Measurements from ENCODE around the gene XXYLT1.

- TF ChIP-seq CTCF (IDR thresholded peaks at IDR 0.05): no peak
- no peak for TF ChIP-seq POLR2AphosphoS2 (conservative IDR thresholded peaks at IDR 0.05; ENCODE audit: low read length)
- no peak for TF ChIP-seq CHD2 (IDR thresholded peaks at IDR 0.05; ENCODE audit: low read length, partially characterized antibody)
- no peak for TF ChIP-seq SMC3 (IDR thresholded peaks at IDR 0.05)
- TF ChIP-seq SREBF2 (IDR thresholded peaks at IDR 0.05): no peak
- no peak for TF ChIP-seq USF2 (IDR thresholded peaks at IDR 0.05)
- TF ChIP-seq MYC (IDR thresholded peaks at IDR 0.05; ENCODE audit: borderline replicate concordance, low read length): no peak
- no peak for TF ChIP-seq RCOR1 (IDR thresholded peaks at IDR 0.05; ENCODE audit: low read depth, low read length)
- no peak for TF ChIP-seq EP300 (IDR thresholded peaks at IDR 0.05)
- TF ChIP-seq TP53 (CRISPR knock-in tag; IDR thresholded peaks at IDR 0.05): no peak
- TF ChIP-seq, protein P1, sequence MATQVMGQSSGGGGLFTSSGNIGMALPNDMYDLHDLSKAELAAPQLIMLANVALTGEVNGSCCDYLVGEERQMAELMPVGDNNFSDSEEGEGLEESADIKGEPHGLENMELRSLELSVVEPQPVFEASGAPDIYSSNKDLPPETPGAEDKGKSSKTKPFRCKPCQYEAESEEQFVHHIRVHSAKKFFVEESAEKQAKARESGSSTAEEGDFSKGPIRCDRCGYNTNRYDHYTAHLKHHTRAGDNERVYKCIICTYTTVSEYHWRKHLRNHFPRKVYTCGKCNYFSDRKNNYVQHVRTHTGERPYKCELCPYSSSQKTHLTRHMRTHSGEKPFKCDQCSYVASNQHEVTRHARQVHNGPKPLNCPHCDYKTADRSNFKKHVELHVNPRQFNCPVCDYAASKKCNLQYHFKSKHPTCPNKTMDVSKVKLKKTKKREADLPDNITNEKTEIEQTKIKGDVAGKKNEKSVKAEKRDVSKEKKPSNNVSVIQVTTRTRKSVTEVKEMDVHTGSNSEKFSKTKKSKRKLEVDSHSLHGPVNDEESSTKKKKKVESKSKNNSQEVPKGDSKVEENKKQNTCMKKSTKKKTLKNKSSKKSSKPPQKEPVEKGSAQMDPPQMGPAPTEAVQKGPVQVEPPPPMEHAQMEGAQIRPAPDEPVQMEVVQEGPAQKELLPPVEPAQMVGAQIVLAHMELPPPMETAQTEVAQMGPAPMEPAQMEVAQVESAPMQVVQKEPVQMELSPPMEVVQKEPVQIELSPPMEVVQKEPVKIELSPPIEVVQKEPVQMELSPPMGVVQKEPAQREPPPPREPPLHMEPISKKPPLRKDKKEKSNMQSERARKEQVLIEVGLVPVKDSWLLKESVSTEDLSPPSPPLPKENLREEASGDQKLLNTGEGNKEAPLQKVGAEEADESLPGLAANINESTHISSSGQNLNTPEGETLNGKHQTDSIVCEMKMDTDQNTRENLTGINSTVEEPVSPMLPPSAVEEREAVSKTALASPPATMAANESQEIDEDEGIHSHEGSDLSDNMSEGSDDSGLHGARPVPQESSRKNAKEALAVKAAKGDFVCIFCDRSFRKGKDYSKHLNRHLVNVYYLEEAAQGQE (IDR thresholded peaks at IDR 0.05): no peak
- TF ChIP-seq GATA3 (IDR thresholded peaks at IDR 0.05; ENCODE audit: borderline replicate concordance): no peak
- TF ChIP-seq POLR2A (IDR thresholded peaks at IDR 0.05; ENCODE audit: low read length): no peak
These were observed 189.6 kb downstream of the XXYLT1 start for GRCh38 chr3:195081242-195081963.

Data from A549 (cell line).